Measurements from ENCODE around the gene PARD3. TPM values are rescaled to one million over a fixed set of nuclear protein-coding genes. Genes with fewer than 3 reads are reported as not detected.
"Not testable (repeated sequence)": the region's sequence is repeated elsewhere in the genome, so short reads cannot be mapped to it uniquely, and the experiment has no call there.

The PARD3 gene
- polyA plus RNA-seq, 6 donors from 2014 or later, result 0.05 to 0.36 (median 0.16) TPM; not detected in 3

DNA sequence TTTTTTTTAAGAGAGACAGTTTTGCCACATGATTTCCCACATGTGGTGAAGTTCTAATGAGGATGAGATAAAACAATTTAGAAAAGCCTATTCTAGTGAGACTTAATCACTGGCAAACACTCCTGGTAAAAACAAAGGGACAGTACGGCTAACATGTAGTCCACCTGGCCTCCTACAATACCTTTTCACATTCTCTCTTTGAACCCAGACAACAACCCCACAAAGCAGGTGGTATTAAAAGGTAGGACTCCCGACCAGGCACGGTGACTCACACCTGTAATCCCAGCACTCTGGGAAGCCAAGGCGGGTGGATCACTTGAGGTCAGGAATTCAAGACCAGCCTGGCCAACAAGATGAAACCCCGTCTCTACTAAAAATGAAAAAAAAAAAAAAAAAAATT is 12.4 kb downstream of the PARD3 start:
- ATAC-seq (ENCODE audit: low read depth in 2 of 2) (no peak), DNase-seq (no peak)
- H3K4me3 Mint-ChIP-seq, result no peak overlapping the region
- no peaks in the 10 kb centered on the region for H3K36me3 Mint-ChIP-seq
- H3K27ac Mint-ChIP-seq, result no peak overlapping the region
- H3K9me3 Mint-ChIP-seq, result no peaks in the 10 kb centered on the region
- H3K27me3 Mint-ChIP-seq, result no peaks in the 10 kb centered on the region
- H3K4me1 Mint-ChIP-seq, result no peaks in the 10 kb centered on the region

DNA sequence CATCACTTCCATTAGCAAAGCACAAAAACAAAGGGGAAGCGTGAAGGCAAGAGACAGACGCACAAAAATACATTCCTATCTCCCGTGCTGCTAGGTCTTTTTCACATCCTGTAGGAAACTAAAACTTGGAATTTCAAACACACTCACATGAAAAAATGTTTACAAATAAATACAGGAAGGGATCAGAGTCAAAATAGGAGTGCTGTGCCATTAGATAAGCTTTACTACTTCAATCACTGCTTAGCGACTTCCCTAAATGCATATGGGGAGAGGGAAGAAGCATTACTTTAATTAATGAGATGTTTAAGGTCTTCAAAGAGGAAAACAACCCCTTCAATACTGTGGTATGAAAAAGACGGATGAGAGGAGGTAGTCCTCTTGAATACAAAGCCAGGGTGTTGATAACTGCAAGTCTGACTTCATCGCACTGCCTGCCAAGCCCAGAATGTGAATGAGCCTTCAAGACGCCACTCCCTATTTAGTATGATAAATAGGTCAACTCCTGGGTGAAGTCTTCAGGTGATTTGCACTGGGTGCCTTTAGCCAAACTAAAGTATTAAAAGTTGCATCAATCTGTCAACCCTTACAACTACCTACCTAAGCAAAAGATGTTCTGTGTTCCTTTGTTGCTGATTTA is 13.9 kb downstream of the PARD3 start:
- Mint-ChIP-seq H3K9me3 (no peaks in the 10 kb centered on the region), H3K27me3 (no peaks in the 10 kb centered on the region), H3K4me3 (no peak overlapping the region), H3K27ac (no peak overlapping the region), H3K4me1 (no peaks in the 10 kb centered on the region), H3K36me3 (no peaks in the 10 kb centered on the region)
- DNase-seq, result no peak
- ATAC-seq (ENCODE audit: low read depth in 2 of 2), result no peak

DNA sequence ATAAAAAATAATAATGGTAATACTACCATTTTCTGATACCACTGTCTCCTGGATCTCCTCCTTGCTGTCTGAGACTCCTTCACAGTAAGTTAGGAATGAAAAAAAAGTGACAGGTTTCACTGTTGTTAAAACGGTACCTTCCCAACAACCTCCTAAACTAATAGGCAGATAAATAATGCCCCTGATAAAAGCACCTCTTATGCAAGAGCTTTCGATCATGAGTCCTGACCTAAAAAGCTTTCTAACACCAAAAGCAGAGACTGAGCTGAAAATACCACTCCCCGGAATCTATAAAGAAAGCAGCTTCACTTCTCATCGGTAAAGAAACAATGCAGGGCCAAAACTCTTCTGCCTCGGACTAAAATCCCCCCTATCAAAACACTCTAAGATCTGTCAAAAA is 14.5 kb downstream of the PARD3 start:
- H3K4me1 Mint-ChIP-seq, result no peaks in the 10 kb centered on the region
- ATAC-seq (ENCODE audit: low read depth in 2 of 2), result no peak
- no peak for DNase-seq
- H3K4me3 Mint-ChIP-seq, result no peak overlapping the region
- H3K27ac Mint-ChIP-seq, result no peak overlapping the region
- H3K36me3 Mint-ChIP-seq, result no peaks in the 10 kb centered on the region
- H3K9me3 Mint-ChIP-seq, result no peaks in the 10 kb centered on the region
- no peaks in the 10 kb centered on the region for H3K27me3 Mint-ChIP-seq

GRCh38 chr10:34798654-34799053 is 16.4 kb downstream of the PARD3 start:
- Mint-ChIP-seq H3K4me3 (no peak overlapping the region), H3K36me3 (no peaks in the 10 kb centered on the region), H3K4me1 (no peaks in the 10 kb centered on the region), H3K27me3 (no peaks in the 10 kb centered on the region), H3K27ac (no peak overlapping the region), H3K9me3 (no peaks in the 10 kb centered on the region)
- ATAC-seq (ENCODE audit: low read depth in 2 of 2) (no peak), DNase-seq (no peak)

DNA sequence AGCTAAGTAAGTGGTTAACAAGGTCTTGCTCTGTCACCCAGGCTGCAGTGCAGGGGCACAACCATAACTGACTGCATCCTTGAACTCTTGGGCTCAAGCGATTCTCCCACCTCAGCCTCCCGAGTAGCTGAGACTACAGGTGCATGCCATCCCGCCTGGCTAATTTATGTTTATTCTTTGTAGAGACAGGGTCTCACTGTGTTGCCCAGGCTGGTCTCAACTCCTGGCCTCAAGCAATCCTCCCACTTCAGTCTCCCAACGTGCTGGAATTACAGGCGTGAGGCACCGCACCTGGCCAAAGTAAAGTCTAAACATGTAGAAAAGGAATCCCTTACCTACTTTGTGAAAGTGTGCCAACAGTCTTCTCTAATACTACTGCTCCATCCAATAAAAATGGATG is 17.9 kb downstream of the PARD3 start:
- Mint-ChIP-seq H3K4me3 (no peak overlapping the region), H3K9me3 (no peaks in the 10 kb centered on the region), H3K27ac (no peak overlapping the region), H3K27me3 (no peaks in the 10 kb centered on the region), H3K36me3 (no peaks in the 10 kb centered on the region), H3K4me1 (no peaks in the 10 kb centered on the region)
- DNase-seq (no peak), ATAC-seq (ENCODE audit: low read depth in 2 of 2) (no peak)

DNA sequence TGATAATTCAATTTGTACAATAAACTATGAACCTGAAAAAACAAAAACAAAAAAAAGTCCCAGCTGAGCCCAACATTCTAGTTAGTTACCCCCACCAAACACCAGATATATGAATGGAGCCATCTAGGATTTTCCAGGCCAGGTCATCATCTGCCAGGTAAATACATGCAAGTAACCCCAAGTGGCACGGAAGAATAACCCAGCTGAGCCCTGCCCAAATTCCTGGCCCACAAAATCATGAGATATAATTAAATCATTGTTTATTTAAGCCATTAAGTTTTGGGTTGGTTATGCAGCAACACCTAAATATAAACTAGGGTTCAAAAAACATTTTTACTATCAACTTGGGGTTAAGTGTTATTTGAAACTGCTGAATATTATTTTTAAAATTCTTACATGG is 19.0 kb downstream of the PARD3 start:
- no peak overlapping the region for H3K4me3 Mint-ChIP-seq
- H3K27ac Mint-ChIP-seq, result no peak overlapping the region
- H3K9me3 Mint-ChIP-seq, result no peaks in the 10 kb centered on the region
- no peaks in the 10 kb centered on the region for H3K36me3 Mint-ChIP-seq
- DNase-seq (no peak), ATAC-seq (ENCODE audit: low read depth in 2 of 2) (no peak)
- H3K27me3 Mint-ChIP-seq, result no peaks in the 10 kb centered on the region
- H3K4me1 Mint-ChIP-seq, result no peaks in the 10 kb centered on the region

- ATAC-seq (ENCODE audit: low read depth in 2 of 2), result no peak
- no peaks in the 10 kb centered on the region for H3K9me3 Mint-ChIP-seq
- H3K27ac Mint-ChIP-seq, result no peak overlapping the region
- no peak for DNase-seq
- no peaks in the 10 kb centered on the region for H3K36me3 Mint-ChIP-seq
- no peak overlapping the region for H3K4me3 Mint-ChIP-seq
- H3K27me3 Mint-ChIP-seq, result no peaks in the 10 kb centered on the region
- no peaks in the 10 kb centered on the region for H3K4me1 Mint-ChIP-seq
Observed at GRCh38 chr10:34795334-34795733, 19.8 kb downstream of the PARD3 start.

DNA sequence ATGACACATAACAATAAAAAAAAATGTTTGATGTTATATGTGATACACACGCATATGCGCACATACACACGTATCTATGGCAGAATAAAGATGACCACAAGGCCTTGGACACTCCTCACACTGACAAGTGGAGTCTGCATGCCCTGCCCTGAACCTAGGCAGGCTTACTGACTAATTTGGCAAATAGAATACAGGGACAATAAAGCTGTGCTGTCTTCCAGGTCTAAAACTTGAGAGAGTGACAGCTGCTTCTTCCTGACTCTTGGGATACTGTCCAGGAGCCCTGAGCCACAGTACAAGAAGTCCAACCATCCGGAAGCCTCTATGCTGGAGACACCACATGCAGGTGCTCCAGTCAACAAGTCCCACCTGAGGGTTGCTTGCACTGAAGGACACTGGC is 20.3 kb downstream of the PARD3 start:
- Mint-ChIP-seq H3K27me3 (no peaks in the 10 kb centered on the region), H3K27ac (no peak overlapping the region)
- ATAC-seq (ENCODE audit: low read depth in 2 of 2), result no peak

GRCh38 chr10:34793581-34793980 is 21.5 kb downstream of the PARD3 start:
- not testable (repeated sequence) for DNase-seq; H3K27me3 Mint-ChIP-seq; H3K4me3 Mint-ChIP-seq; H3K9me3 Mint-ChIP-seq; ATAC-seq (ENCODE audit: low read depth in 2 of 2); H3K27ac Mint-ChIP-seq; H3K4me1 Mint-ChIP-seq; H3K36me3 Mint-ChIP-seq

More for the DNA sequence above, 20.3 kb downstream of the PARD3 start:
- no peak for DNase-seq
- no peaks in the 10 kb centered on the region for H3K36me3 Mint-ChIP-seq
- H3K4me1 Mint-ChIP-seq, result no peaks in the 10 kb centered on the region
- H3K4me3 Mint-ChIP-seq, result no peak overlapping the region
- no peaks in the 10 kb centered on the region for H3K9me3 Mint-ChIP-seq

DNA sequence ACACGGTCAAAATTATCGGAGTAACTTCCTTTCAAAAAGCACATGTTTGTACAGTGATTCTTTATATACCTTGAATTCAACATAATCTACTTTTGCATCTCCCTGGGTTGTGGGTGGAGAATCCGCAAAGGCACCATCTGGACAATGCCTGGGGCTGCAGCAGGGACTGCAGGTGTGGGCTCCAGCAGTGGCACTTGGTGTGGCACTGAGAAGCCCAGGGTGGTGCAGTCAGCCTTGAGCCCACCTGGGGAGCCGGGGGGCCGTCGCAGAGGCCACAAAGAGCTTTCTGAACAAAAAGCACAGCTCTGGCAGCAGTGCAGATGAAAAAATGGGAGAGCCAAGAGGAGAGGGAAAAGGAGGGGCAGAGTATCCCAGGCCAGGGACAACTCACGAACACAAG is 22.2 kb downstream of the PARD3 start:
- H3K4me1 Mint-ChIP-seq, result no peaks in the 10 kb centered on the region
- ATAC-seq (ENCODE audit: low read depth in 2 of 2) (no peak), DNase-seq (no peak)
- no peaks in the 10 kb centered on the region for H3K9me3 Mint-ChIP-seq
- peak overlapping the region in 1 of 6 donors; percentile 25 for H3K27ac Mint-ChIP-seq
- H3K27me3 Mint-ChIP-seq, result no peaks in the 10 kb centered on the region
- H3K4me3 Mint-ChIP-seq, result peak overlapping the region in 1 of 8 donors; percentile 29
- H3K36me3 Mint-ChIP-seq, result no peaks in the 10 kb centered on the region

DNA sequence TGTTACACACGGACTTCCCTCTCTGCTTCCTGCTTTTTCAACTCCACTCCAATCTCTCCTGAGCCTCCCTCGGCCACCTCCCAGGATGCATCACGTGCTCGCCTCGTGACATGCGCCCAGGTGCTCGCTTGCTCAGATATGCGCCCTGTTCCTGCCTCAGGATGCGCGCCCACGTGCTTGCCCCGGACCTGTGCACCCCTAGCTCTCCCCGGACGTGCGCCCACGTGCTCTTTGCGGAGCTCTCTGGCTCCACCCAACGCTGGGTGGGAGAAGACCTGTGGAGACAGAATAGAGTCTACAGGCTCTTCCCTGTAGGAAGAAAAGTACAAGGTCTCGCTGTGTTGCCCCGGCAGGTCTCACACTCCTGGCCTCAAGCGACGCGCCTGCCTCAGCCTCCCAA is 23.1 kb downstream of the PARD3 start:
- DNase-seq, result no peak
- Mint-ChIP-seq H3K9me3 (no peaks in the 10 kb centered on the region), H3K27me3 (no peaks in the 10 kb centered on the region), H3K4me1 (no peaks in the 10 kb centered on the region), H3K36me3 (no peaks in the 10 kb centered on the region), H3K27ac (no peak overlapping the region), H3K4me3 (no peak overlapping the region)
- ATAC-seq (ENCODE audit: low read depth in 2 of 2), result no peak

- Mint-ChIP-seq H3K27ac (no peak overlapping the region), H3K27me3 (no peaks in the 10 kb centered on the region), H3K9me3 (no peaks in the 10 kb centered on the region), H3K4me3 (no peak overlapping the region), H3K4me1 (no peaks in the 10 kb centered on the region), H3K36me3 (no peaks in the 10 kb centered on the region)
- DNase-seq, result no peak
- no peak for ATAC-seq (ENCODE audit: low read depth in 2 of 2)
Observed at GRCh38 chr10:34791228-34791627, 23.9 kb downstream of the PARD3 start.

DNA sequence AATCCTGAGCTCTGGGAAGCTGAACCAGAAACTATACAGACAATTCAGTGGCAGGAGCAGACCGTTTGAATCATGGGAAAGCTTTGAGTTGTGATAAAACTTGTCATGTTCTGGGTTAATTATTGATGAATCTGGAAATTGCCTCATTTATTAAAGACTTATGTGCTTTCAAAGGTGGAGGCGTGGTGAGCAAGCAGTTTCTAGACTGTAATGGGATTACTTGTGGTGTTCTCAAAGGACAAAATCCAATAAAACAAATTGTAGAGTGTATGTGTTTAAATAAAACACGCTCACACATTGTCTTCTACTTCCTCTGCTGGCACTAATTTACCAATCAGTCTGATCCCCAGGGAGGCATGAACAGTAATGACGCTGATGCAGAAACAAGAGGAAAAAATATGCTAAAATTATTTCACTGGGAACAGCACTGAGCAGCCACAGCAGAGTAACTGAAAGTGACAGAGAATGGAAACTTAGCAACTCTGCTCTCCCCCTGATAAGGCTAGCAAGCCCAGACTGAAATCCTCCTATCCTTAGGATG is 25.1 kb downstream of the PARD3 start:
- no peaks in the 10 kb centered on the region for H3K27me3 Mint-ChIP-seq
- no peak for ATAC-seq (ENCODE audit: low read depth in 2 of 2)

DNA sequence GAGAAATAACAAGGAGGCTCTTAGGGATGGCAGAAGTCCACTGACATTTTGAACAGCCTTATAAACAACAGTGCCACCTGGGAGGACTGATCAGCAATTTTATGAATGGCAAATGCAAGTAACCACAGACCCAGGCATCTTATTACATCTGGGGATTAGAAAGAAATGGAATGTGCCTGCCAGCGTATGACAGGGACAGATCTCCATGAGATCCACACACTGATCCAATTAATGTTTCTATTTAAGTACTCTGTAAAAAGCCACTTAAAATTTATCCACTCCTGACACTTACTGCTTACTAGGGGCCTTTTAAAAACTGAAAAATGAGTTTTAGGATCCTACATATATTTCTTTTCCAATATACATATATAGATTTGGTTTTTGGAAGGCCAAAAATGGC is 28.6 kb downstream of the PARD3 start:
- Mint-ChIP-seq H3K4me1 (no peaks in the 10 kb centered on the region), H3K27ac (no peak overlapping the region), H3K36me3 (no peaks in the 10 kb centered on the region), H3K9me3 (no peaks in the 10 kb centered on the region), H3K4me3 (no peak overlapping the region), H3K27me3 (no peaks in the 10 kb centered on the region)
- DNase-seq (no peak), ATAC-seq (ENCODE audit: low read depth in 2 of 2) (no peak)

More for the DNA sequence above, 25.1 kb downstream of the PARD3 start:
- Mint-ChIP-seq H3K9me3 (no peaks in the 10 kb centered on the region), H3K36me3 (no peaks in the 10 kb centered on the region), H3K4me1 (no peaks in the 10 kb centered on the region), H3K4me3 (no peak overlapping the region), H3K27ac (no peak overlapping the region)
- DNase-seq, result no peak

GRCh38 chr10:34781711-34782110 is 33.4 kb downstream of the PARD3 start:
- no peaks in the 10 kb centered on the region for H3K36me3 Mint-ChIP-seq
- DNase-seq (no peak), ATAC-seq (ENCODE audit: low read depth in 2 of 2) (no peak)
- H3K4me1 Mint-ChIP-seq, result peaks cover 6 to 9% (median 8%) of the 10 kb centered on the region in 3 donors
- H3K9me3 Mint-ChIP-seq, result no peaks in the 10 kb centered on the region
- H3K4me3 Mint-ChIP-seq, result no peak overlapping the region
- no peaks in the 10 kb centered on the region for H3K27me3 Mint-ChIP-seq
- H3K27ac Mint-ChIP-seq, result peak overlapping the region in 1 of 6 donors; percentile 50

All from naive B cell (primary cell).